ENCODE results near the gene HES1.
"Not testable (repeated sequence)": the region's sequence is repeated elsewhere in the genome, so short reads cannot be mapped to it uniquely, and the experiment has no call there.

The HES1 gene

GRCh38 chr3:194142156-194142910 is 6.4 kb downstream of the HES1 start:
- no peak for DNase-seq

DNA sequence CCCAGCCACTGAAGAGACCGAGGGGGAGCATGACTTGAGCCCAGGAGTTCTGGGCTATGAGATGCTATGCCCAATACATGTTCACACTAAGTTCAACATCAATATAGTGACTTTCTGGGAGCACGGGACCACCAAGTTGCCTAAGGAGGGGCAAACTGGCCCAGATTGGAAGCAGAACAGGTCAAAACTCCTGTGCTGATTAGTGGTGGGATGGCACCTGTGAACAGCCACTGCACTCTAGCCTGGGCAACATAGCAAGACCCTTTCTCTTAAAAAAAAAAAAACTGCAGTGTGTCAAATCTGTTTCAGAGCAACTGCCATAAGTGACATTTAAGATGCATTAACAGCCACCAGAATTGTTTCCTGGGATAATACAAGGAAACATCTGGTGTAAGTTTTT is 9.8 kb downstream of the HES1 start:
- no peak for DNase-seq

- DNase-seq = no peak
These were observed 11.7 kb downstream of the HES1 start for GRCh38 chr3:194147679-194148078.

- no peak for DNase-seq
These were observed 12.4 kb downstream of the HES1 start for GRCh38 chr3:194148383-194148782.

DNA sequence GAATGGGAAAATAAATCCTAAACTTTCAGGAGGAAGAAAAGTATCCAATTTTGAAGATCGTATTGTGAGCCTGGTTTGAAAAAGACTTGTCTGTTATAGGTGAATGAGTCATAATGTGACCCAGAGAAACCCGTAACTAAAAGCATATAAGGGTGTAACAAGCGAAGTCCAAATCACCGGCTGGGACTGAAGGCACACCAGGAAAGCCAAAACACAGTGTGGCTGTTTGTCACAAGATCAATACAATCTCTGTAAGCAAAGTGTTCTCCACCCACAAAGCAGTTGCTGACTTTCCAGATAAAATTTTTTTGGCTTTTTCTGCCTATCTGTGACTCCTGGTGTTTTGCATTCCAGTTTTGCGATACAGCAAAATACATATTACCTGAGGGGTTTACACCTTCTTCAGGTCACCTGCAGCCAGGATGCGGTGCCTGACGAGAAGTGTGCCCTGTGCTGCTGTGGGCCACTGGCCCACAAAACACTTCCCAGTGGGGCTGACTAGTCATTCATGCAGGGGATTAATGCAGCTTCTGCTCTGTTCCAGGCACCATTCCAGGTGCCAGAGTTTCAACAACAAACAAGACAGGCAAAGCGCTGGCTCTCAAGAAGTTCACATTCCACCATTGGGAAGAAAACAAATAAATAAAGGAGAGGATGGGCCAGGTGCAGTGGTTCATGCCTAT is 14.4 kb downstream of the HES1 start:
- no peak for DNase-seq

DNA sequence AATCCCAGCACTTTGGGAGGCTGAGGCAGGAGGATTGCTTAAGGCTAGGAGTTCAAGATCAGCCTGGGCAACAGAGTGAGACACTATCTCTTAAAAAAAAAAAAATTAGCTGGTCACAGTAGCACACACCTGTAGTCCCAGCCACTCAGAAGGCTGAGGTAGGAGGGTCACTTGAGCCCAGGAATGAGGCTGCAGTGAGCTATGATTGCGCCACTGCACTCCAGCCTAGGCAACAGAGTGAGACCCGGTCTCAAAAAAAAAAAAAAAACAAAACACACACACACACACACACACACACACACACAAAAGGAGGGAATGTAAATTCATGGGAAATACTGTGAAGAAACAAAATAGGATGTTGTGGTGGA is 15.0 kb downstream of the HES1 start:
- not testable (repeated sequence) for DNase-seq

DNA sequence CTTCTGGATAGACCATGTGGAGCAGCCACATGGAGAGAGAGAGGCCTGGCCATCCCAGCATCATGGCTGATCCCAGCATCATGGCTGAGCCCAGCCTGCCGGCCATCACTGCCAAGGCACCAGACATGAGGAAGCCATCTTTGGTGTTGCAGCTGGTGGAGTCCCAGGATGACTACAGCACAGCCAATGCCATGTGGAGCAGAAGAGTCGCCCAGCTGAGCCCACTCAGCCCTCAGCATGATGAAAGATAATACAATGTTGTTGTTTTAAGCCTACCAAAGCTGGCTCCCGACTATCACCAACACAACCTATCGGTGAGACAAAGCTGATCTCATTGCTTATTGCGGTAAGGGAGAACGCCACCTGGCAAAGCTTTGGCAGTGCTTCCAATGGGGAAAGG is 18.4 kb downstream of the HES1 start:
- no peak for DNase-seq

- DNase-seq = no peak
These were observed 20.1 kb downstream of the HES1 start for GRCh38 chr3:194156095-194156494.

DNA sequence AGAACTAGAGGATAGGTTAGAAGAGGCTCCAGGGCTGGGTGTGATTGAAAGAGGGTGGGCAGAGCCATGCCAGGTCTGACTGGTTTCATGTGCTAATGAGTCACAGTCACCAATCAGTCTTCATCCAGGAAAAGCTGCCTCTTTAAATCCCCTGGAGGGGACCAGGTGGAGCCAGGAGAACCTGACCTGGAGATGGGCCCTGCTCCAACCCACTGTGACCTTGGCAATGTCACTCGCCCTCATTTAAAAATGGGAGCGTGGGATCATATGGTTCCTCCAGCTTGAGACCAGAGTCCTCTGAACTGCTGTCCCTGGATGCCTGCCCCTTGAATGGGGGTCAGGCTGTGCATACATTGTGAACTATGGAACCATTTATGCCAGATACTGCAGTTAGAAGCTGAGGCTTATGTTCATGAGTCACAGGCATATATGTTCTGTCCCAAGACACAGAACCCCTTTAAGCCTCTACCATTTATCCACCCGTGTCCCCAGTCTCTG is 23.0 kb downstream of the HES1 start:
- DNase-seq = no peak

DNA sequence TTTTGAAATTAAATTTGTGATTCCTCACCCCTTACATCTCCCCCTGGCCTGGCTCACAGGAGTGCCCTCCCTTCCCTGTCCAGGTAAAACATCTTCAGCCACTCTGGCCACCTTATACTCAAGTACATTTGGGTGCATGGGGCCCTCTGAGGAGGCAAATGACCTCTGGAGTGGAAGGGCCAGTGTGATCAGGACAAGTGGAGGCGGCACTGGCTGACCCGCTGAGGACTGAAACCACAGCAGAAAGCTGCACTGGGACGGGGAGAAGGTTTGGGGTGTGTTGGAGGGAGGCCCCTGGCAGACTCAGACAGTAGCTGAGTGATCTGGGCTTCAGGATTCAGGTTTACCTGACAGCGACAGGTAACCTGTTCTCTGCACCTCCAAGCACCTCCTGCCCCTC is 24.2 kb downstream of the HES1 start:
- DNase-seq = no peak

GRCh38 chr3:194161131-194162045 is 25.4 kb downstream of the HES1 start:
- no peak for DNase-seq

GRCh38 chr3:194162070-194162678 is 26.2 kb downstream of the HES1 start:
- DNase-seq = no peak

DNA sequence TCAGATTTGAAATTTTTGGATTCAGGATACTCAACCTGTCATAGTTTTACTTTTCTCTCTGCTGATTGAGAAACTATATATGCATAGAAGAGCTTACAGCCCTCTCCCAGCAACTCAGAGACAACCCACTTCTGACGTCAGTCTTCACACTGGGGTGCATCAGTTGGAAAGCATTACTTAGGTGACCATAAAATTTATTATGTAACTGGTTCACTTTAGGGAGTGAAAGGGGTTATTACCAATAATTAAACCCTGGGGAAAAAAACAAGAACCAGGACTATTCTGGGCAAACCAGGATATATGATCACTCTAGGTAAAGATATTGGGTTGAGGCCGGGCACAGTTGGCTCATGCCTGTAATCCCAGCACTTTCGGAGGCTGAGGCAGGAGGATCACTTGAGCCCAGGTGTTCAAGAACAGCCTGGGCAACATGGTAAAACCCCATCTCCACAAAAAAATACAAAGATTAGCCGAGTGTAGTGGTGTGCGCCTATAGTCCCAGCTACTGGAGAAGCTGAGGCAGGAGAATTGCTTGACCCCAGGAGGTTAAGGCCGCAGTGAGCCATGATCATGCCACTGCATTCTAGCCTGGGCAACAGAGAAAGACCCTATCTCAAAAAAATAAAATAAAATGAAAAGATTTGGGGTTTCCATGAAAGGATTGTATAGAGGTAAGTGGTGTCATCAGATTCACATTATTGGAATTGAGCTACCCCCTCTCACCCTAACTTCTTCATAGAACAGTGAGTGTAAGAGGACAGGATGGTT is 27.1 kb downstream of the HES1 start:
- DNase-seq = no peak

DNA sequence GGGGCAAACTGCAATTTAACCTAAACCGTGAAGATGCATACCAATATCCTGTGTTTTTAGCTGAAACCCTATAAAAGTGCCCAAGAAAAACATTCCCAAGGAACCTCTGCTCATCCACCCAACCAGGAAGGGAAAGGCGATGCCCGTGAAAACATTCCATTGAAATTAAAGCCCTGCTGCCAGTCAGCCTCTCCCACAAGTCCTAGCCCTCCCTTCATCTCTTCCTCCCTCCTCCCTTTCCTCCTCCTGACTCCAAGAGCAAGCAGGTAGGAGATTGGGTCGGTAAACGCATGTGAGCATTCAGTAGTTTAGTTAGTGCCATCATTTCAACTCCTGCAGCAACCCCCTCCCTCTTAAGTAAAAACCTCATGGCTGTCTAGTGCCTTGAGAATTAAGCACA is 27.7 kb downstream of the HES1 start:
- DNase-seq = no peak

DNA sequence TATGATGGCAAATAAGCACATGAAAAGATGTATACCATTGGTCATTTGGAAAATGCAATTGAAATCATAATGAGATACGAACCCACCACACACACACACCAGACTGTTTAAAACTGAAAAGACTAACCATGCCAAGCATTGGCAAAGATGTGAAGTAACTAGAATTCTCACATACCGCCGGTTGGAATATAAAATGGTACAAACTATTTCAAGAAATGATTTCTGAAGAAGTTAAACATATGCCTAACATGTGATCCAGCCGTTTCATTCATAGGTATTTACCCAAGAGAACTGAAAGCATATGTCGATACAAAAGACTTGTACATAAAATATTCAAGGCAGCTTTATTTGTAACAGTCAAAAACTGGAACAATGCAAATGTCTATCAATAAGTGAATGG is 28.9 kb downstream of the HES1 start:
- DNase-seq = no peak

GRCh38 chr3:194165271-194166018 is 29.5 kb downstream of the HES1 start:
- no peak for DNase-seq

GRCh38 chr3:194166682-194167479 is 30.9 kb downstream of the HES1 start:
- DNase-seq = no peak

DNA sequence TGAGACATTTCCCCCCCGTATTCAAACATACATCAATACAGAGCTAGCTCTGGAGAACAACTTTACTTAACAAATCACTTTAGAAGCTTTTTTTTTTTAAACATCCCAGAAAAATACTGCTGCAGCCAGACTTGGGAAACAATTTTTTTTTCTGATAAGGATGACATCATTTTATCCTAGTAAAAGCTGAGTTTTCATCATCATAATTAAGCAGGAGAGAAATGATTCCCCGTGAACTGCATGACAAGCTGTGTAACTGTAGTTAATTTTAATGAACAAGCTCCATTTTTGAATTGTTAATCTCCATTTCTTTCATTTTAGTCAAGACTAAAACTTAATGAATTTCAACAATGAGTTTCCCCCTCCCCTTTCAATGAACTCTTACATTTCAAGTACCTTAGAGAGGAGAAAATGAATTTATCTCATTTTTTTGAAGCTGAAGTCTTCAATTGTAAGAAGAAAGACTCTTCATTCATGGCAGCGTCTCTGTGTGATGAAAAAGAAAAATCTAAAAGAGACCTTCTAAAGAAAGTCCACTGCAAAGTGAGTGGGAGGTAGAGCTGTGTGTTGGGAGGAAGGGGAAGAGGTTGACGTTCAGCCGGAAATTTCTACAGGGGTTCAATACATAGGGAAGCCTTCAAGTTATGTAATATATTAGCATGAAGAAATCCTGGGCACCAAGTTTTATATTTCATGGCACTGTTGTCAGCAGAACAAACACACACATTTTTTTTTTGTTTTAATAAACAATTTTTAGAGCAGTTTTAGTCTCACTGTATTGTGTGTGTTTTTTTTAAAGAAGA is 31.7 kb downstream of the HES1 start:
- no peak for DNase-seq

- DNase-seq = no peak
These were observed 33.0 kb downstream of the HES1 start for GRCh38 chr3:194168994-194169393.

- no peak for DNase-seq
These were observed 33.6 kb downstream of the HES1 start for GRCh38 chr3:194169595-194169994.

Data from stimulated activated CD4-positive, alpha-beta T cell treated with anti-CD3 and anti-CD28 coated beads, Interleukin-4, amount 100 ng/mL, for 4 hours (primary cell).